ENCODE data around the gene PLB1. TPM values are rescaled to one million over a fixed set of nuclear protein-coding genes. Genes with fewer than 3 reads are reported as not detected.

PLB1 gene
- total and polyA plus RNA-seq, 9 of the 15 experiments (the other 6 are each of a cell fraction or from before 2014, with no cell fraction given), result 0.01 to 0.09 (median 0.07) TPM; not detected in 2

GRCh38 chr2:28521663-28522062 lies 25.8 kb downstream of the PLB1 start (continued):
- TF ChIP-seq NFXL1 (CRISPR knock-in tag; IDR thresholded peaks at IDR 0.05) (no peak), UBTF (IDR thresholded peaks at IDR 0.05; ENCODE audit: borderline replicate concordance in 1 of 2, low read depth in 2 of 2, low read length in 2 of 2) (0 out of 4 replicates have a peak, but pooled peaks of 1 of the 2 experiments have one; percentile 37), JUND (IDR thresholded peaks at IDR 0.05; ENCODE audit: borderline replicate concordance, low read depth, low read length) (peak; percentile 26; the same call in 1 of the 2 replicates), JUND (tag; IDR thresholded peaks at IDR 0.05; ENCODE audit: borderline replicate concordance, low read depth, low read length) (no peak), BCOR (IDR thresholded peaks at IDR 0.05) (0 out of 2 replicates have a peak, but pooled peaks have one; percentile 42), NFIC (IDR thresholded peaks at IDR 0.05) (peak; percentile 49), HES1 (IDR thresholded peaks at IDR 0.05; ENCODE audit: low read depth) (peak; percentile 43; the same call in 1 of the 2 replicates), TEAD4 (IDR thresholded peaks at IDR 0.05; ENCODE audit: low read length) (peak; percentile 73), TEAD4 (CRISPR knock-in tag; IDR thresholded peaks at IDR 0.05; ENCODE audit: borderline replicate concordance) (no peak), ZNF280B (CRISPR knock-in tag; IDR thresholded peaks at IDR 0.05) (no peak), ZBTB34 (CRISPR knock-in tag; IDR thresholded peaks at IDR 0.05) (no peak), TBL1XR1 (IDR thresholded peaks at IDR 0.05; ENCODE audit: low read length in 2 of 2) (peak in 1 of 2 experiments; percentile 24; a peak in 1 of 4 replicates), CBFA2T3 (IDR thresholded peaks at IDR 0.05) (peak; percentile 91), HBP1 (CRISPR knock-in tag; IDR thresholded peaks at IDR 0.05) (0 out of 2 replicates have a peak, but pooled peaks have one; percentile 37), KLF6 (CRISPR knock-in tag; IDR thresholded peaks at IDR 0.05; ENCODE audit: borderline replicate concordance) (no peak), VEZF1 (CRISPR knock-in tag; IDR thresholded peaks at IDR 0.05) (peak; percentile 82; the same call in 1 of the 2 replicates), DPF2 (IDR thresholded peaks at IDR 0.05) (peak; percentile 84), EP300 (IDR thresholded peaks at IDR 0.05; ENCODE audit: low read length) (peak; percentile 67), SMARCE1 (IDR thresholded peaks at IDR 0.05) (peak; percentile 83; the same call in 1 of the 2 replicates), EHMT2 (IDR thresholded peaks at IDR 0.05) (0 out of 2 replicates have a peak, but pooled peaks have one; percentile 33), ZNF785 (CRISPR knock-in tag; IDR thresholded peaks at IDR 0.05) (no peak)

Data from K562 (cell line).